ENCODE results near the gene ARRB1. TPM values are rescaled to one million over a fixed set of nuclear protein-coding genes. Genes with fewer than 3 reads are reported as not detected.

Gene ARRB1
- total and polyA plus RNA-seq, 2 of the 13 experiments (the other 11 are each of a cell fraction or from before 2014, with no cell fraction given) = 22.5 to 35.7 TPM

DNA sequence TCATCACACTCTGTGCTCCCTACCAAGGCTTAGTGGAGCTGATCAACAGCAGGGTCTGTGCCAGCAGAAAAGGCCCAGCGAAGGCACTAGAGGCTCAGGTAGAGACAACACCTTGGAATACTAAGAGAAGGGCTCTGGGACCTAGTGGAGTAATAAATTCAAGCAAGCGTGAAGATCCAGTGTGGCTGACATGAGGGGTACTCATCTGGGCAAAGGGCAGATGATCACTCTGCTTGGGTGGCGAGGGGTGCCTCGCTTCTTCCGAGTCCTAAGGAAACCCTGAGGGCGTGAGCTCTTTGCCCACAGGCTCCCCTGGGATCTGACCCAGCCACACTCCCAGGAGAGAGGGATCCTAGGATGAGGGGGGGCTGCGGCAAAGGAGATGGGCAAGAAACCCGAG, 114.4 kb downstream of the ARRB1 start (continued):
- TF ChIP-seq MXI1 (IDR thresholded peaks at IDR 0.05; ENCODE audit: borderline replicate concordance, low read depth, low read length) = no peak

DNA sequence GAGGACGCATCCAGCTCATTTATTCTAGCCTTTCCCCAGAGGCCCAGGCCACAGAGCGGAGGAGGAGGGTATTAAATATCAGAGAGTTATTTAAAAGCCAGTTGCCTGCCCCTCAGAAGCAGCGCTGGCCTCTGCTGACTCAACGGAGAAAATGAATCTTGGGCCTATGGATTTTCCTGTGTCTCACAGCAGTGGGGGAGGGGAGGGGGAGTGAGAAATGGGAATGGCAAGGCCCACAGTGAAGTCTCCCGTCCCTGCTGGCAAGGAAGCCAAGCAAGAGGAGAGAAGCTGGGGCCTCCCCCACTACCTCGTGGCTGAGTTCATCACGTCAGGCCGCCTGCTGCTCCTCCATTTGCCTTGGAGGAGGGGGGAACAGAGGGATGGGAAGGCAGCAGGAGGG, 115.4 kb downstream of the ARRB1 start:
- Histone ChIP-seq H3K27me3 (ENCODE audit: control insufficient read depth in 1 of 2, insufficient read depth in 2 of 2, low read length in 2 of 2) (peaks cover 7 to 23% of the 10 kb centered on the region in 2 experiments; a peak in 3 of 5 replicates), H3K79me2 (ENCODE audit: insufficient read depth, low read length) (no peaks in the 10 kb centered on the region), H3K9me3 (ENCODE audit: low read length) (no peaks in the 10 kb centered on the region), H3K4me1 (ENCODE audit: insufficient read depth, low read length) (0 out of 2 replicates have a peak, but pooled peaks cover 8% of the 10 kb centered on the region), H2AFZ (ENCODE audit: low read length) (no peak overlapping the region), H3K4me2 (ENCODE audit: low read depth, low read length) (no peak overlapping the region), H3K4me3 (replicated peaks in 1 of 3; ENCODE audit: insufficient read depth in 1 of 3, low read depth in 2 of 3, low read length in 3 of 3) (no peak overlapping the region), H3K9ac (ENCODE audit: insufficient read depth, low read depth, low read length) (no peak overlapping the region), H4K20me1 (ENCODE audit: insufficient read depth, low read length) (no peaks in the 10 kb centered on the region), H3K36me3 (replicated peaks in 1 of 2; ENCODE audit: control insufficient read depth in 1 of 2, insufficient read depth in 2 of 2, low read length in 2 of 2) (no peaks in the 10 kb centered on the region), H3K27ac (ENCODE audit: extremely low read length, insufficient read depth, low read length) (no peak overlapping the region)
- in situ Hi-C loops (cut with HindIII; ENCODE audit: extremely low pct_ligation_motif_present, low pct_unique_long_range_greater_than_20kb) = no loop called here
- 17% methylated on average over 8 of the region's 8 CpGs for WGBS (ENCODE audit: low lambda C conversion rate)
- TF ChIP-seq TFDP2 (CRISPR knock-in tag; IDR thresholded peaks at IDR 0.05) (no peak), ZNF546 (CRISPR knock-in tag; conservative IDR thresholded peaks at IDR 0.05) (no peak), ZBTB7A (CRISPR knock-in tag; IDR thresholded peaks at IDR 0.05) (no peak), PCBP2 (optimal IDR thresholded peaks at IDR 0.05; ENCODE audit: low read depth, low read length, poor library complexity, severe bottlenecking) (no peak), FOXJ3 (CRISPR knock-in tag; IDR thresholded peaks at IDR 0.05; ENCODE audit: borderline replicate concordance) (no peak), ZNF281 (CRISPR knock-in tag; IDR thresholded peaks at IDR 0.05; ENCODE audit: borderline replicate concordance) (no peak), ZNF3 (CRISPR knock-in tag; IDR thresholded peaks at IDR 0.05) (no peak), ZNF143 (CRISPR knock-in tag; IDR thresholded peaks at IDR 0.05) (no peak), GTF2F1 (IDR thresholded peaks at IDR 0.05; ENCODE audit: low read length) (no peak)
- TF ChIP-seq, protein P1, sequence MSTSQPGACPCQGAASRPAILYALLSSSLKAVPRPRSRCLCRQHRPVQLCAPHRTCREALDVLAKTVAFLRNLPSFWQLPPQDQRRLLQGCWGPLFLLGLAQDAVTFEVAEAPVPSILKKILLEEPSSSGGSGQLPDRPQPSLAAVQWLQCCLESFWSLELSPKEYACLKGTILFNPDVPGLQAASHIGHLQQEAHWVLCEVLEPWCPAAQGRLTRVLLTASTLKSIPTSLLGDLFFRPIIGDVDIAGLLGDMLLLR (CRISPR knock-in tag; IDR thresholded peaks at IDR 0.05) = no peak
- TF ChIP-seq, protein P2, sequence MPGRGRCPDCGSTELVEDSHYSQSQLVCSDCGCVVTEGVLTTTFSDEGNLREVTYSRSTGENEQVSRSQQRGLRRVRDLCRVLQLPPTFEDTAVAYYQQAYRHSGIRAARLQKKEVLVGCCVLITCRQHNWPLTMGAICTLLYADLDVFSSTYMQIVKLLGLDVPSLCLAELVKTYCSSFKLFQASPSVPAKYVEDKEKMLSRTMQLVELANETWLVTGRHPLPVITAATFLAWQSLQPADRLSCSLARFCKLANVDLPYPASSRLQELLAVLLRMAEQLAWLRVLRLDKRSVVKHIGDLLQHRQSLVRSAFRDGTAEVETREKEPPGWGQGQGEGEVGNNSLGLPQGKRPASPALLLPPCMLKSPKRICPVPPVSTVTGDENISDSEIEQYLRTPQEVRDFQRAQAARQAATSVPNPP (CRISPR knock-in tag; IDR thresholded peaks at IDR 0.05) = no peak
- no TSS peak for BruUV-seq (replicated peaks)
- FAIRE-seq = no peak
- ATAC-seq = no peak
- intact Hi-C loops (cut with micrococcal nuclease; ENCODE audit: unreplicated experiment) = no loop called here
- no peak for DNase-seq (ENCODE audit: low spot score)
- ChIA-PET POLR2A (no interaction called here), CTCF (ENCODE audit: low intra/inter-chr PET ratio, low total read pairs) (interaction anchor here (1.1 kb wide), 1 partner anchor 21 kb away, joined by 3 read pairs; no protein-coding TSS in a partner anchor)
